Adrenal gland (tissue), 5 donors: Measurements from ENCODE around the gene GRAMD1B.

Experiments
- CTCF ChIP-seq, 6 experiments: fragments of 450-650 bp in 4 of 6; fragments of 200-600 bp in 2 of 6; sonication (generic) in 1 of 6; IDR thresholded peaks; 1 replicate in 5 of 6; 2 replicates in 1 of 6; pipeline versions ENCODE4 v1.5.1 to v1.8.0; 2016 to 2021; ENCODE audit warnings: antibody characterized with exemption in 6 of 6, mild to moderate bottlenecking in 2 of 6, moderate library complexity in 1 of 6
- POLR2A ChIP-seq, 2 donors: fragments of 450-650 bp; IDR thresholded peaks; one replicate each; pipeline ENCODE4 v1.6.1; 2017; ENCODE audit warnings: antibody characterized with exemption in 2 of 2, mild to moderate bottlenecking in 2 of 2, moderate library complexity in 1 of 2
- donor health status: DM: no; HTN: no; CAD: no.

- TF ChIP-seq POLR2A (IDR thresholded peaks at IDR 0.05) (no peak), CTCF (IDR thresholded peaks at IDR 0.05) (no peak)
Observed at GRCh38 chr11:123410218-123410549, 19.9 kb upstream of the GRAMD1B start.
